Measurements from ENCODE around the gene TAX1BP1. TPM values are rescaled to one million over a fixed set of nuclear protein-coding genes. Genes with fewer than 3 reads are reported as not detected.

Gene TAX1BP1
- total and polyA plus RNA-seq, 2 of the 13 experiments (the other 11 are each of a cell fraction or from before 2014, with no cell fraction given) = 95.2 to 98.9 TPM

DNA sequence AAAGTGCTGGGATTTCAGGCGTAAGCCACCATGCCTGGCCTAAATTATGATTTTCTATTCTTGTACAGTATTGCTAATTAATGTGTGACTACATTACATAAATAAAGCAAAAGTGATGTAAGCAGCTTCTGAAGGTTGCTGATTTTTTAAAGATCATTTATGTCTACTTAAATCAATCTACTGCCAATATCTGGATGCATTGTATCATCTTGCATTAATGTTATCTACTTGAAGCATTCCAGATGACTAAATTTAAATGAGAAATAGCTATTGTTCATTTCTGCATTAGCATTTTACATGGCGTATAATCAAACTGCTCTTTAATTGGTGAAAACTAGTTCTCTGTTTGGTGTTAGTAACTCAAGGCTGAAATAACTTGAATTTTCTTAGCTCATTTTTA is 40.2 kb upstream of the TAX1BP1 start:
- Histone ChIP-seq H3K4me1 (ENCODE audit: insufficient read depth, low read length) (peaks cover 11% of the 10 kb centered on the region), H3K9me3 (ENCODE audit: low read length) (no peaks in the 10 kb centered on the region), H4K20me1 (ENCODE audit: insufficient read depth, low read length) (no peaks in the 10 kb centered on the region), H2AFZ (ENCODE audit: low read length) (no peak overlapping the region), H3K4me3 (replicated peaks in 1 of 3; ENCODE audit: insufficient read depth in 1 of 3, low read depth in 2 of 3, low read length in 3 of 3) (no peak overlapping the region), H3K27ac (ENCODE audit: extremely low read length, insufficient read depth, low read length) (no peak overlapping the region), H3K4me2 (ENCODE audit: low read depth, low read length) (no peak overlapping the region), H3K9ac (ENCODE audit: insufficient read depth, low read depth, low read length) (no peak overlapping the region), H3K36me3 (replicated peaks in 1 of 2; ENCODE audit: control insufficient read depth in 1 of 2, insufficient read depth in 2 of 2, low read length in 2 of 2) (no peaks in the 10 kb centered on the region), H3K27me3 (ENCODE audit: control insufficient read depth in 1 of 2, insufficient read depth in 2 of 2, low read length in 2 of 2) (no peaks in the 10 kb centered on the region), H3K79me2 (ENCODE audit: insufficient read depth, low read length) (no peaks in the 10 kb centered on the region)
- ATAC-seq (no peak), DNase-seq (ENCODE audit: low spot score) (no peak), FAIRE-seq (no peak)
- 97% methylated on average over 2 of the region's 2 CpGs for WGBS (ENCODE audit: low lambda C conversion rate)
- ChIA-PET POLR2A (no interaction called here), CTCF (ENCODE audit: low intra/inter-chr PET ratio, low total read pairs) (no interaction called here)
- in situ Hi-C loops (cut with HindIII; ENCODE audit: extremely low pct_ligation_motif_present, low pct_unique_long_range_greater_than_20kb) (no loop called here), intact Hi-C loops (cut with micrococcal nuclease; ENCODE audit: unreplicated experiment) (no loop called here)
- no TSS peak for BruUV-seq (replicated peaks)
- no peak for TF ChIP-seq GABPB1 (CRISPR knock-in tag; IDR thresholded peaks at IDR 0.05)
- no peak for TF ChIP-seq ZSCAN29 (CRISPR knock-in tag; conservative IDR thresholded peaks at IDR 0.05)
- no peak for TF ChIP-seq ARNT2 (CRISPR knock-in tag; IDR thresholded peaks at IDR 0.05; ENCODE audit: low read depth)
- no peak for TF ChIP-seq NFYB (CRISPR knock-in tag; IDR thresholded peaks at IDR 0.05)
- TF ChIP-seq NFRKB (IDR thresholded peaks at IDR 0.05) = no peak
- TF ChIP-seq HES4 (CRISPR knock-in tag; IDR thresholded peaks at IDR 0.05; ENCODE audit: borderline replicate concordance) = no peak
- no peak for TF ChIP-seq SYNCRIP (IDR thresholded peaks at IDR 0.05; ENCODE audit: insufficient read depth, low read depth, low read length)
- no peak for TF ChIP-seq MYC (CRISPR knock-in tag; IDR thresholded peaks at IDR 0.05; ENCODE audit: borderline replicate concordance)
- no peak for TF ChIP-seq DMTF1 (CRISPR knock-in tag; IDR thresholded peaks at IDR 0.05)
- TF ChIP-seq SSRP1 (CRISPR knock-in tag; IDR thresholded peaks at IDR 0.05) = no peak
- TF ChIP-seq SIX1 (CRISPR knock-in tag; IDR thresholded peaks at IDR 0.05; ENCODE audit: borderline replicate concordance) = no peak
- TF ChIP-seq, protein P1, sequence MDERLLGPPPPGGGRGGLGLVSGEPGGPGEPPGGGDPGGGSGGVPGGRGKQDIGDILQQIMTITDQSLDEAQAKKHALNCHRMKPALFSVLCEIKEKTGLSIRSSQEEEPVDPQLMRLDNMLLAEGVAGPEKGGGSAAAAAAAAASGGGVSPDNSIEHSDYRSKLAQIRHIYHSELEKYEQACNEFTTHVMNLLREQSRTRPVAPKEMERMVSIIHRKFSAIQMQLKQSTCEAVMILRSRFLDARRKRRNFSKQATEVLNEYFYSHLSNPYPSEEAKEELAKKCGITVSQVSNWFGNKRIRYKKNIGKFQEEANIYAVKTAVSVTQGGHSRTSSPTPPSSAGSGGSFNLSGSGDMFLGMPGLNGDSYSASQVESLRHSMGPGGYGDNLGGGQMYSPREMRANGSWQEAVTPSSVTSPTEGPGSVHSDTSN (CRISPR knock-in tag; IDR thresholded peaks at IDR 0.05) = no peak
- no peak for TF ChIP-seq TARDBP (CRISPR knock-in tag; IDR thresholded peaks at IDR 0.05)
- no peak for TF ChIP-seq CENPX (CRISPR knock-in tag; IDR thresholded peaks at IDR 0.05)
